Upper lobe of right lung (tissue), 1 donor: Measurements from ENCODE around the gene DLEC1. TPM values are rescaled to one million over a fixed set of nuclear protein-coding genes. Genes with fewer than 3 reads are reported as not detected.

Experiments
- ATAC-seq: fragments of 200-7000 bp; cut with Tn5 transposase; one replicate; pipeline ENCODE4 v1.9.1; 2020; ENCODE audit warnings: mild to moderate bottlenecking, moderate library complexity
- DNase-seq: peaks from one replicate; pipeline ENCODE4 v3.0.0-alpha.2; 2020
- H3K27ac ChIP-seq: fragments of 200-600 bp; one replicate; pipeline ENCODE4 v1.8.0; 2022
- H3K27me3 ChIP-seq: fragments of 200-600 bp; one replicate; pipeline ENCODE4 v1.8.0; 2022; ENCODE audit warnings: mild to moderate bottlenecking
- H3K36me3 ChIP-seq: fragments of 200-600 bp; one replicate; pipeline ENCODE4 v1.8.0; 2022
- H3K4me1 ChIP-seq: fragments of 200-600 bp; one replicate; pipeline ENCODE4 v1.8.0; 2022
- H3K4me3 ChIP-seq: fragments of 200-600 bp; one replicate; pipeline ENCODE4 v1.8.0; 2022; ENCODE audit warnings: mild to moderate bottlenecking
- H3K9me3 ChIP-seq: fragments of 200-600 bp; one replicate; pipeline ENCODE4 v1.8.0; 2022
- intact Hi-C: fragments of 100-400 bp; cut with DNase I; formaldehyde crosslinking; loops from one replicate; pipeline ENCODE4 v1.11.0; 2022
- total RNA-seq: library from RNA; stranded (reverse); fragmentation: NEBNext Ultra II Directional; extraction: Animal tissue kit (Norgen Biotek cat#: 25700); gene quantifications from one replicate; pipeline ENCODE4 v1.2.1, GENCODE V29; 2021
- TF ChIP-seq, protein P1 (sequence below): fragments of 200-600 bp; IDR thresholded peaks from one replicate; pipeline ENCODE4 v1.8.0; 2022; ENCODE audit warnings: antibody characterized with exemption
- donor health status: DM: no; HTN: yes; CAD: no; lungs with severe emphysema.

Gene DLEC1
- total RNA-seq, 1 donor from 2014 or later, result 2.7 TPM

DNA sequence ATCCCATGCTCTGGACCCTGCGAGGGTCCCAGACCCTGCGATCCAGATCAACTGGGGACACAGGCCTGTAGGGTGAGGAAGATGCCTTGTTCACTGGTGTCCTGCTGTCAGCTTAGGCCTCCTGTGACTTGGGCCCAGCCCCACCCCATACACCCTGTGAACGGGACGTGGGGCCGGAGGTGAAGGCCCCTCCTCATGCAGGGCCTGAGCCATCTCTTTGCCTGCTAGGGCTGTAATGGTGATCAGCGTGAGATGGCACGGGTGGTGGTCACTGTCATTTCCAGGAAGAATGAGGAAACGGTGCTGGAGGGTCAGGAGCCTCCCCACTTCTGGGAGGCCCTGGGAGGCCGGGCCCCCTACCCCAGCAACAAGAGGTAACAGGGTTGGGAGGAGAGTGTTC, 36.1 kb upstream of the DLEC1 start:
- TF ChIP-seq, protein P1, sequence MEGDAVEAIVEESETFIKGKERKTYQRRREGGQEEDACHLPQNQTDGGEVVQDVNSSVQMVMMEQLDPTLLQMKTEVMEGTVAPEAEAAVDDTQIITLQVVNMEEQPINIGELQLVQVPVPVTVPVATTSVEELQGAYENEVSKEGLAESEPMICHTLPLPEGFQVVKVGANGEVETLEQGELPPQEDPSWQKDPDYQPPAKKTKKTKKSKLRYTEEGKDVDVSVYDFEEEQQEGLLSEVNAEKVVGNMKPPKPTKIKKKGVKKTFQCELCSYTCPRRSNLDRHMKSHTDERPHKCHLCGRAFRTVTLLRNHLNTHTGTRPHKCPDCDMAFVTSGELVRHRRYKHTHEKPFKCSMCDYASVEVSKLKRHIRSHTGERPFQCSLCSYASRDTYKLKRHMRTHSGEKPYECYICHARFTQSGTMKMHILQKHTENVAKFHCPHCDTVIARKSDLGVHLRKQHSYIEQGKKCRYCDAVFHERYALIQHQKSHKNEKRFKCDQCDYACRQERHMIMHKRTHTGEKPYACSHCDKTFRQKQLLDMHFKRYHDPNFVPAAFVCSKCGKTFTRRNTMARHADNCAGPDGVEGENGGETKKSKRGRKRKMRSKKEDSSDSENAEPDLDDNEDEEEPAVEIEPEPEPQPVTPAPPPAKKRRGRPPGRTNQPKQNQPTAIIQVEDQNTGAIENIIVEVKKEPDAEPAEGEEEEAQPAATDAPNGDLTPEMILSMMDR, result no peak
- H3K4me1 ChIP-seq, result peaks cover 15% of the 10 kb centered on the region
- H3K4me3 ChIP-seq, result no peak overlapping the region
- no peaks in the 10 kb centered on the region for H3K27me3 ChIP-seq
- H3K36me3 ChIP-seq, result peaks cover 9% of the 10 kb centered on the region
- intact Hi-C loops, result no loop called here
- H3K9me3 ChIP-seq, result no peaks in the 10 kb centered on the region
- DNase-seq (peak; percentile 50), ATAC-seq (no peak)
- no peak overlapping the region for H3K27ac ChIP-seq

DNA sequence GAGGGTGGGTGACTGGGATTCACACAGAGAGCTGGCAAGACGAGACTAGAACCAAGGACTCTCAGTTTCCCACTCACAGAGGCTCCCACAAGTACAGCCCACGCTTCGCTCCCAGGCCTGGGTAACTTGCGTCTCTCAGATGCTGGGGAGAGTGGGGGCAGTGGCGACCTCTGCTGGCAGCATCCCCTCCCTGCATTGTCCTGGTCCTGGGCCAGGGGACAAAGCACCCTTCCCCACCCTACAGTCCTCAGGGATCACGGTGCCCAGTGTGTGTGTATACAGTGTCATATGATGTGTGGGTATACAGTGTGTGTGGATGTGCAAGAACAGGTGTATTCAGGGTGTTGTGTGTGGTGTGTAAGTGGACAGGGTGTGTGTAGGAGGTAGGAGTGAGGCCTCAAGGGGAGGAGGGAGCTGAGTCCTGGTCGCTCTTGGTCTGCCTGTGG, 35.6 kb upstream of the DLEC1 start:
- Histone ChIP-seq H3K27ac (no peak overlapping the region), H3K36me3 (peaks cover 13% of the 10 kb centered on the region), H3K4me3 (no peak overlapping the region), H3K27me3 (no peaks in the 10 kb centered on the region), H3K9me3 (no peaks in the 10 kb centered on the region), H3K4me1 (peaks cover 11% of the 10 kb centered on the region)
- ATAC-seq (peak; percentile 67), DNase-seq (peak; percentile 80)
- intact Hi-C loops, result no loop called here
- TF ChIP-seq, protein P1, result peak; percentile 80

DNA sequence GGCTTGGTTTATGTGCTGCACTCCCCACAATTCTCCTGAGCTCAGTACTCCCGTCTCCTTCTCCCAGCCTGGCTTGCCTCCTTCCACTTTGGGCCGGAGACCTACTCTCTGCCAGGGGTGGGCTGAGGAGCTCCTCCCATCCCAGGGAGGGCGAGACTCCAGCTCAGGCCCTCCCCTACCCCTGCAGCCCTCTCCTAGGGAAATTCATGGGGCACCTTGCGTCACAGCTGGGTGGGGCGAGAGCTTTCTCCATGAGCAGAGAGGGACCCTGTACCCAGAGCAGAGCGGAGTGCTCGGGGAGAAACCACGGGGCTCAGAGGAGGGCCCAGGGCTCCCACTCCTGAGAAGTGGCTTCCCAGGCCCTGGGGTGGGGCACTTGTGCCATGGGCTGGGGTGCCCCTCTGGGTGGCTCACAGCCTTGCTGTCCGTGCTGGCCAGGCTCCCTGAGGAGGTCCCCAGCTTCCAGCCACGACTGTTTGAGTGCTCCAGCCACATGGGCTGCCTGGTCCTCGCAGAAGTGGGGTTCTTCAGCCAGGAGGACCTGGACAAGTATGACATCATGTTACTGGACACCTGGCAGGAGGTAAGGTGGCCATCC, 35.1 kb upstream of the DLEC1 start:
- Histone ChIP-seq H3K27ac (no peak overlapping the region), H3K9me3 (no peaks in the 10 kb centered on the region), H3K27me3 (no peaks in the 10 kb centered on the region), H3K4me1 (peaks cover 8% of the 10 kb centered on the region), H3K36me3 (peaks cover 16% of the 10 kb centered on the region), H3K4me3 (no peak overlapping the region)
- ATAC-seq, result no peak
- intact Hi-C loops, result no loop called here
- TF ChIP-seq, protein P1, result no peak
- peak; percentile 58 for DNase-seq

DNA sequence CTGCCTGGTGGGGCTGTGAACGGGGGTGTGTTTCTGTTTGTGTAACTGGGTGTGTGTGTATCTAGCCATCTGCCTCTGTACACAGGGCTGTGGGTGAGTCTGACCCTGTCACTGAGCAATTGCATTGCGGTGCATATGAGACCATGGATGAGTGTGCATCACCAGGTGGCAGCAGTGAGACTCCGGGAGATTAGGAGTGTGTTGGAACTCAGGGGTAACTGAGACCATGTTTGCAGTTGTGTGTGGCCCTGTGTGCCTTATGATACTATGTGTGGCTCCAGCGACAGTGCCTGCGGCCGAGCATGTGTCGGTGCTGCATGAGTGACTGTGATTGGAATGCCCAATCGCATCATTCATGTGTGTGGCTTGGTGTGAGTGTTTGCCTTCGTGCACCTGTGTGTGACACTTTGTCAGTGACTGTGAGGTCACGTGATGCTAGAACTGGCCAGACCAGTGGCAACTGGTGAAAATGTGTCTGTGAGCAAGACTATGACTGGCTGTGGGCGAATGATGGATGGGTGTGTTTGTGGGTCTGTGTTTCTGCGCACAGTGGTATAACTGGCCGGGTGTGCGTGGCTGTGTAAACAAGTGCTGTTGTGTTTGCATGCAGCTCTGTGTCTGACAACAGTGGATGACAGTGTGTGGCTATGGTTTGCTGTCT, 34.5 kb upstream of the DLEC1 start:
- H3K4me3 ChIP-seq, result no peak overlapping the region
- peaks cover 4% of the 10 kb centered on the region for H3K4me1 ChIP-seq
- H3K27ac ChIP-seq, result no peak overlapping the region
- H3K9me3 ChIP-seq, result no peaks in the 10 kb centered on the region
- peak; percentile 76 for ATAC-seq
- TF ChIP-seq, protein P1, result peak; percentile 69
- H3K36me3 ChIP-seq, result peaks cover 16% of the 10 kb centered on the region
- DNase-seq, result peak; percentile 78
- intact Hi-C loops, result no loop called here
- no peaks in the 10 kb centered on the region for H3K27me3 ChIP-seq

DNA sequence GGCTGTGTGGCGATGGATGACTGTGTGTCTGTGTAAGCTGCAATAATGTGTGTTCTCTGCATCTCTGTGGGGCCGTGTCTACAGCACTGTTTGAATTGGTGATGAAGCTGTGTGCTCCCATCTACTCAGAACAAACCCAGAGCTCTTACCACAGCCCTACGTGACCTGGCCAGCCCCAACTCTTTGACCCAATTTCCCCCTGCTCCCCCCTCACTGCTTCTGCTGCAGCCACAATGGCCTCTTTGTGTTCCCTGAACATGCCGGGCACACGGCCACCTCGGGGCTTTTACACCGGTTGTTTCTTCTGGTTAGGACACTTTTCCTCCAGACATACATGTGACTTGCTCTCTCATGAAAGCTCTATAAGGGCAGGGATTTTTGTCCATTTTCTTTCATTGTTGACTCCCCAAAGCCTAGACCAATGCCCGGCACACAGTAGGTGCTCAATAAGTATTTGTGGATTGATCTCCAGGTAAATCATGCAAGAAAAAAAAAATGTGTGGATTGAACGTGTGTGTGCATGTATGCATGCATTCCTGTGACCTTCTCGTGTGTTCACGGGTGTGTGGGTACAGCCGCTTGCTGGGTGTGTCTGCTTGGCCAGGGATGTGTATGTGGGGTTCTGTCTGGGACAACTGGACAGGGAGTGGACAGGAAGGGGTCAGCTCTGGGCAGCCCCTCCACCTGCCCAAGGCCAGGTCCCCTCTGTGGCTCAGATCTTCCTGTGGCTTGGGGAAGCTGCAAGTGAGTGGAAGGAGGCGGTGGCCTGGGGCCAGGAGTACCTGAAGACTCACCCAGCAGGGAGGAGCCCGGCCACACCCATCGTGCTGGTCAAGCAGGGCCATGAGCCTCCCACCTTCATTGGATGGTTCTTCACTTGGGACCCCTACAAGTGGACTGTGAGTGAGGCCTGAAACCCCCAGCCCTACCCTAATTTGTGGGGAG, 33.7 kb upstream of the DLEC1 start:
- peak; percentile 62 for DNase-seq
- H3K27ac ChIP-seq, result no peak overlapping the region
- TF ChIP-seq, protein P1, result no peak
- H3K4me1 ChIP-seq, result peaks cover 4% of the 10 kb centered on the region
- ATAC-seq, result no peak
- intact Hi-C loops, result no loop called here
- no peaks in the 10 kb centered on the region for H3K9me3 ChIP-seq
- H3K27me3 ChIP-seq, result no peaks in the 10 kb centered on the region
- H3K4me3 ChIP-seq, result no peak overlapping the region
- peaks cover 22% of the 10 kb centered on the region for H3K36me3 ChIP-seq
